AG08395 (cell line): ENCODE results near the gene ZNF486.
"Not testable (repeated sequence)": the region's sequence is repeated elsewhere in the genome, so short reads cannot be mapped to it uniquely, and the experiment has no call there.

Experiments
- DNase-seq: peaks from one replicate; pipeline ENCODE4 v3.0.0; 2012; ENCODE audit warnings: mixed read lengths, low spot score

Gene ZNF486

DNA sequence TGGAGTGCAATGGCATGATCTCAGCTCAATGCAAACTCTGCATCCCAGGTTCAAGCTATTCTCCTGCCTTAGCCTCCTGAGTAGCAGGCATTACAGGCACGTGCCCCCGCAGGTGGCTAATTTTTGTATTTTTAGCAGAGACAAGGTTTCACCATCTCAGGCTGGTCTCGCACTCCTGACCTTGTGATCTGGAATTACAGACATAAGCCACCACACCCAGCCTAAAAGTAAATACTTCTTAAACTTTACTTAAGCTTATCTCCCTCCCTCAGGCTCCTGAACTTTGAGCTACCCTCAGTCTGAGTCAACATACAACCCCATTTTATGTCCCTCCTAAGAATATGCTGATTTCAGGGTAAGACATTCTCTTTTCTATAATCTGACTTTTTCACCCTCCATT lies 66.1 kb downstream of the ZNF486 start:
- no peak for DNase-seq

DNA sequence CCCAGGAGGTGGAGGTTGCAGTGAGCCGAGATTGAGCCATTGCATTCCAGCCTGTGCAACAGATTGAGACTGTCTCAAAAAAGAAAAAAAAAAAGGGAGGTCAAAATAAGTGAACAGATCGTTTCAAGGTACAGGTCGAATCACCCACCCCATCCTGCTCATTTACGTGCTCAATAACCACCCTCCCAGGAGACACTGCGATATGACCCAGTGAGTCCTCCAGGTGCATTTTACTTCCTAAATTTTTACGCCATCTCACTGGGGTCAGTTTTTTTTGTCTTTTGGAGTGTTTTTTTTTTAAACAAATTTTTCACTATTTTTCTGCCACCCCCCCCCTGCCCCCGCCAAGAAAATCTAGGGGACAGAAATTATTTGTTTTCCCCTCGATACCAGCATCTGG lies 68.1 kb downstream of the ZNF486 start:
- DNase-seq, result no peak

DNA sequence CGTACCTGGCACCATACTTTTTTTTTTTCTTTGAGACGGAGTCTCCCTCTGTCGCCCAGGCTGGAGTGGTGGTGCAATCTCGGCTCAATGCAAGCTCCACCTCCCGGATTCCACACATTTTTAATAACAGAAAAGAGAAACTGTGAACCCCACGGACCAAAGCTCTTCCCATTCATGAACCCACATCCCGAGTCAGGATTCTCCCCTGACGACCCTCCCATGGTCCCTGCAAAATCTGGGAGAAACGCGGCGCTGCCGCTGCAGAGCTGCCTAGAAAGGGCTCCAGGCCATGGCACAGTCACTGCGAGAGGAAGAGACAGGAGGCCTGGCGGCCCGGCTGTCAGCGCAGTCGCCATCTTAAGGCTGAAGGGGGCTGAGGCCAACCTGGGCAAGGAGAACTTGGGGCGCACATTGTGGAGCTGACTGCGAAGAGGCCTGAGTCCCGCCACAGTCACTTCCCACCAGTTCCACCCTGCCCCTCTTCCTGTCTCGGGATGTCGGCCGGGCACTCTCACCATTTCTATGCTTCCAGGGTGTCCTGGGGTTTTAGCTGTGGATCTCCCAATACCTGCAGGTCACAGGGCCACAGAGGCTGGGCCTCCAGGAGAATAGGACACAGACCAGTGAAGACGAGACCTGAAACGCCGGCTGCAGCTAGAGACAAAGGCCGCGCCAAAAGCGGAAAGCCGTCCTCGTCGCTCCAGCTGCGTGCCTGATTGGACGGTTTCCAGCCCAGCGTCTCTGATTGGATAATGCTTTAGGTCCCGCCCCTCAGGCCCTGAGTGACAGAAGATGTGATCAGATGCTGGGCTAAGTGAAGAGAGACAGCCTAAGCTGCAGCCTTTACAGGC lies 71.0 kb downstream of the ZNF486 start:
- DNase-seq, result peak; percentile 81

DNA sequence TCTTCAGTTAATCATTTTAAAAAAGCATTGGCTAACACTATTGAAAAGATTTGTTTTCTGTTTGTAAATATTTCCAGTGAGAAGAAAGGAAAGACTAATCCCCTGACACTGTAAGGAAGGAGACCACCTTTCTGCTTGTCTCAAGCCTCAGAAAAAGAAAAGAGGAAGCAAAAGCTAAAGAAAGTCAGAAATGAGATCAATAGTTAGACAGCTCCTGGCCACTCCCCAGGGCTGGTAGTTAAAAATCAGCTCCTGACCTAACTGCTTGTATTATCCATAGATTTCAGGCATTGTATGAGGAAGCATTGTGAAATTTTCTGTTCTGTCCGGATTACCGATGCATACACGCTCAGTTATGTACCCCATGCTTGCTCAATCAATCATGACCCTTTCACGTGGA lies 76.6 kb downstream of the ZNF486 start:
- no peak for DNase-seq

DNA sequence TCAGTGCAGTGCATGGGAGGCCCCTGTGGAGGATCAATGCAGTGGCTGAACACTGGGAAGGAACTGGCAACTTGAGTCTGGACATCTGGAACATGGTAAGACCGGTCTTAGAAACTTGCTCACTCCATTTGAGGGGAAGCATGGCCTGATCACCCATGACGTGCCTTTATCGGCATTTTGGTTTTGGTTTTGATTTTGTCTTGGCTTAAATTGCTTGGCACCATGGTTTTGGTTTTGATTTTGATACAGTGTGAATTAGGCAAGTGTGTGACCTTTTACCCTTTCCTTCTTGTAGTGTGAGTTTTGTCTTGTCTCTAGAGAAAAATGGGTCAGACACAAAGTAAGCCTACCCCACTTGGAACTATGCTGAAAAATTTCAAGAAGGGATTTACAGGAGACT lies 77.3 kb downstream of the ZNF486 start:
- no peak for DNase-seq

DNA sequence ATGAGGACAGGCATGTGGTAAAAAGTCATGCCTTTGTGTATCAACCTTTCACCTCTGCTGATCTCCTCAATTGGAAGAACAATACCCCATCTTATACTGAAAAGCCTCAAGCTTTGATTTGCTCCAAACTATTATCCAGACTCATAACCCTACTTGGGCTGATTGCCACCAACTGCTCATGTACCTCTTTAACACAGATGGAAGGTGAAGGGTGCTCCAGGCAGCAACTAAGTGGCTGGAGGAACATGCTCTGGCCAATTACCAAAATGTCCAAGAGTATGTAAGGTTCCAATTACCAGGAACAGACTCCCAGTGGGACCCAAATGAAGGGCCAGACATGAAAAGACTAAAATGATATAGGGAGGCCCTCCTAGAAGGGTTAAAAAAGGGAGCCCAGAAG lies 78.3 kb downstream of the ZNF486 start:
- no peak for DNase-seq

DNA sequence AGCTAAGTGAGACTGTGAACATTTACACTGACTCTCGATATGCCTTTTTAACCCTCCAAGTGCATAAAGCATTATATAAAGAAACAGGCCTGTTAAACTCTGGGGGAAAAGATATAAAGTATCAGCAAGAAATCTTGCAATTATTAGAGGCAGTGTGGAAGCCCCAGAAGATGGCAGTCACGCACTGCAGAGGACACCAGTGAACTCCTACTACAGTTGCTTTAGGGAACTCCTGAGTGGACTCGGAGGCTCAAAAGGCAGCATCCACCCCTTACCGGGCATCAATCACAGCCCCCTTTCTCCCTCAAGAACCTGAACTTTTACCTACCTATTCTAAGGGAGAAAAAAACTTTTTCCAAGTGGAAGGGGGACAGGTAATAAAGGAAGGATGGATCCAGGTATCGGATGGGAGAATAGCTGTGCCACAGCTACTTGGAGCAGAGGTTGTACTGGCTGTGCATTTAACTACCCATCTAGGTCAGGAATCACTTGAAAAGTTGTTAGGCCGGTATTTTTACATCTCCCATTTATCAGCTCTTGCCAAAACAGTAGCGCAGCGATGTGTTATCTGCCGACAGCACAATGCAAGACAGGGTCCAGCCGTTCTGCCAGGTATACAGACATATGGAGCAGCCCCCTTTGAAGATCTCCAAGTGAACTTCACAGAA lies 80.1 kb downstream of the ZNF486 start:
- DNase-seq, result peak; percentile 8

DNA sequence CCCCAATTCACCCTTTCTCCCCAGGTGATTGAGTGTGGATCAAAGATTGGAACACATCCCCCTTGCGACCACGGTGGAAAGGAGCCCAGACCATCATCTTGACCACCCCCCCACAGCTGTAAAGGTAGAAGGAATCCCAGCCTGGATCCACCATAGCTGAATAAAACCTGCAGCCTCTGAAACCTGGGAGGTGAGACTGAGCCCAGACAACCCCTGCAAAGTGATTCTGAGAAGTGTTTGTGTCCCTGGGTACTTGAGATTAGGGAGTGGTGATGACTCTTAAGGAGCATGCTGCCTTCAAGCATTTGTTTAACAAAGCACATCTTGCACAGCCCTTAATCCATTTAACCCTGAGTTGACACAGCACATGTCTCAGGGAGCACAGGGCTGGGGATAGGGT lies 81.2 kb downstream of the ZNF486 start:
- not testable (repeated sequence) for DNase-seq
